CD4-positive, alpha-beta T cell treated with Interferon gamma for 1 hour (primary cell): ENCODE measurements around the gene NTN4.
"Not testable (repeated sequence)": the region's sequence is repeated elsewhere in the genome, so short reads cannot be mapped to it uniquely, and the experiment has no call there.

Source experiments
- DNase-seq: peaks from one replicate; pipeline ENCODE4 v3.0.0-alpha.2; 2020

Gene NTN4

DNA sequence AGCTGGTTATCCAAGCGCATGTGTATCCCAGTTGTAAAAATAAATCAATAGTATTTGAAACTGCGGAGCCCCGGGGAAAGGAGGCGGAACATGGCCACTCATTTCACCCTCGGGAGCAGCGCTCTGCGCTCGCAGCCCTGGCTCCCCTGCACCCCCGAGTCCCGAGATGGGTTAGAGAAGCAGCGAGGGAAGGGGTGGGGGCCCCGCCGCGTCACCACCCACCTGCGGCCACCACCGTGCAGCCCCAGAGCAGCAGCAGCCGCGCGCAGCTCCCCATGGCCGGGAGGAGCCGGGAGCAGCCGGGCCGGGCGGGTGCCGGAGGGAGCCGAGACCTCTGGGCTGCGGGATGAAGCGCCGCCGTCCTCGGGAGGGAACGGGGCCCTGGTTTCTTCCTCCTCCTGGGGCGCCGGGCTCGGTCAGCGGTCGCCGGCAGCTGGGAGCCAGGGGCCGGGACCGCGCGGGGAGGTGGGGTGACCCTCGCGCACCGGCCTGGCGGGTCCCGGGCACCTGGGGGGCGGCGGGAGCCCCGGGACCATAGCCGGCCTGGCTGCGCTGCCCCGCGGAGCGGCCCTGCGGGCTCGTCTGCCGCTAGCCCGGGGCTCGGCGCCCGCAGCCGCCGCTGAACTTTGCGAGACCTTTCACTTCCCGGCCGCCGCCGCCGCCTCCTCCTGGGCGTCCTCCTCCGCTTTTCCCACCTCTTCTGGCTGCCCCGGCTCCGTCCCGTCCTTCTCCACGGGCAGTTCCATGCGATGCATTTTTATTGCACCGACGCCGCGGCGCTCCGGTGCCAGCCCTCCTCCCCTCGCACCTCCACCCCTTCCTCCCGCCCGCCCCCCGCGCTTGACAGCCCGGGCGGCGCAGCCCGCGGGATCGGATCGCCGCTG lies at the start of gene NTN4:
TSS of gene NTN4 (minus strand) at position 732 of the 884 bp plus-strand sequence. CDS start at position 277, 455 bp downstream.
- no peak for DNase-seq

DNA sequence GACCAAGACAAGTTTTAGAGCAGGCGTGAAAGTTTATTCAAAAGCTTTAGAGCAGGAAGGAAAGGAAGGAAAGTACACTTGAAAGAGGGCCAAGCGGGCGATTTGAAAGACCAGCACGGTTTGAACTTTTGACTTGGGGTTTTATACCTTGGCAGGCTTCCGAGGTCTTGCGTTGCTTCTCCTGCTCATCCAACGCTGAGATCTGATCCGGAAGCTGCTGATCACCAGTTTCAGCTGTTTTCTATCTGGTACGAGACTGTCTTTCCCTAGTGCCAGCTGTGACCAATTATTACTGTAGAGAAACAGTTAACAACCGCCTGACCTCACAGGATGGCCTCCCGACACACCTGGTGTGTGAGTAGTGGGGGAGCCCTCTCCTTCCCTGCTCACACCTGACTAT lies 47.6 kb upstream of the NTN4 start:
- DNase-seq, result no peak

DNA sequence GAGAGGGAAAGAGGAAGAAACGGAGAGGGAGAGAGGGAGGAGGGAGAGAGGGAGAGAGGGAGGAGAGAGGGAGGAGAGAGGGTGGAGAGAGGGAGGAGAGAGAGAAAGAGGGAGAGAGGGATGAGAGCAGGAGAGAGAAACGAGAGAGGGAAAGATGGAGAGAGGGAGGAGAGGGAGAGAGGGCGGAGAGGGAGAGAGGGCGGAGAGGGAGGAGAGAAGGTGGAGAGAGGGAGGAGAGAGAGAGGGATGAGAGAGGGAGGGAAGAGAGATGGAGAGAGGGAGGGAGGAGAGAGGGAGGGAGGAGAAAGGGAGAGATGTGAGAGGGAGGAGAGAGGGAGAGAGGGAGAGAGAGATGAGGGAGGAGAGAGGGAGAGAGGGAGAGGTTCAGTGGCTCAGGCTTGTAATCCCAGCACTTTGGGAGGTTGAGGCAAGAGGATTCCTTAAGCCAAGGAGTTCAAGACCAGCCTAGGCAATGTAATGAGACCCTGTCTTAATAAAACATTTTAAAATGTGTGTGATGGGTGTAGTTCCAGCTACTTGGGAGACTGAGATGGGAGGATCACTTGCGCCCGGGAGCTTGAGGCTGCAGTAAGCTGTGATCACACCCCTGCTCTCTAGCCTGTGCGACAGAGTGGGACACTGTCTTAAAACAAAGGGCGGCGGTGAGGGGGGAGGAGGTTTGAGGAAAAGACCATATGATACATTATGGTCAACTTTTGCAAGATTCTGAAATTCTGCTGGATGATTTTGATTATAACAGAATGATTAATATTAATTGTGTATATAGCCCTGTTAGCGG lies 46.9 kb upstream of the NTN4 start:
- no peak for DNase-seq

DNA sequence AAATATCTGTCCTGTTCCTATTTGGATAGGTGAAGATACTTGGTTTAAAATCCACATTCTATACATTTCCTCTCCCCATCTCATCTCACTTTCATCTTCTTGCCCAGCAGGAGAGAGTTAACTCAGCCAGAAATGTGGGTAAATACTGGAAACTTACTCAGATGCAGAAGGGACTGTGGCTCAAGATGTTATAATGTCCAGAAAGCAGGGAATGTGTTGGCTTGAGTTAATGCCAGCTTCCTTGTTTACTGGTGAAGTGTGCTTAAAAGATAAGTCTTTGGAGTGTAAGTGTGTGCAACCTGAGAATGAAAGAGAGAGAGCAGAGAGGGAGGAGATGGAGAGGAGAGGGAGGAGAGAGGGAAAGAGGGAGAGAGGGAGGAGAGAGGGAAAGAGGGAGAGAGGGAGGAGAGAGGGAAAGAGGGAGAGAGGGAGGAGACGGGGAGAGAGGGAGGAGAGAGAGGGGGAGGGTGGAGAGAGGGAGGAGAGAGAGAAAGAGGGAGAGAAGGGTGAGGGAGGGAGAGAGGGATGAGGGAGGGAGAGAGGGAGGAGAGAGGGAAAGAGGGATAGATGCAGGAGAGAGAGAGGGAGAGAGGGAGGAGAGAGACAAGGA lies 46.2 kb upstream of the NTN4 start:
- no peak for DNase-seq

DNA sequence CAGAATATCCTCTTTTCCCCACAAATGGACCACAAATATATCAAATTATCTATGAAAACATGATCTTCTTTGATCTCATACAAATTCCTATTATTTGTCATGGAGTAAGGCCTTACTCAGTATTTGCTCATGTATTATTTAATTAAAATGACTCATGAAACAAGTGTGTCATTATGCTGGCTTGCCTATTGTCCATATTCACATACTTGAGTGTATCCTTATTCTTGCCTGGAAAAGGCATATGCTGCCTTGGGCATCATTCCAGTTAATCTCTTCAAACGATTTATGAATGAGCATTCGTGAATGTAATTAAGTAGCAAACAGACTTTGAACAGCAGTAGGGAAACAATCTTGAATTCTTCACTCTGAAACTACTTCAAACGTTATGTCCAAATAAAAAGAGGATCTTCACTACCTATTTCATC lies 45.6 kb upstream of the NTN4 start:
- no peak for DNase-seq

DNA sequence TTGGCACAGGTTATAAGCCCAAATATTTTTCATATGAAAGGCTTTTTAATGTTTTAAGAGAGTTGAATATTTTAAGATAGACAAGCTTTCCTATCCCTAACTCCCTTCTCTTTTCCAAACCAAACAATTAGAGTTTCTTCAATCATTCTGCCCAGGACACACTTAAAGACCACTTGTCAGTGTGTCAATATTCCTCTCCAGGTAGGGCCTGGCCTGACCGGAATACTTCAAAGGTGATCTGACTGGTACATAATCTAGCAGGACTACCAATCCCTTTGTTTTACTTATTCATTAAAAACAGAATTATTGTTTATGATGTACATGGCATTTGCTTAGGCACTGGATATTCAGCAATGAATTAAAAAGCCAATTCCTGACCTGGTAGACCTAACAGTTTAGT lies 44.0 kb upstream of the NTN4 start:
- DNase-seq, result no peak

DNA sequence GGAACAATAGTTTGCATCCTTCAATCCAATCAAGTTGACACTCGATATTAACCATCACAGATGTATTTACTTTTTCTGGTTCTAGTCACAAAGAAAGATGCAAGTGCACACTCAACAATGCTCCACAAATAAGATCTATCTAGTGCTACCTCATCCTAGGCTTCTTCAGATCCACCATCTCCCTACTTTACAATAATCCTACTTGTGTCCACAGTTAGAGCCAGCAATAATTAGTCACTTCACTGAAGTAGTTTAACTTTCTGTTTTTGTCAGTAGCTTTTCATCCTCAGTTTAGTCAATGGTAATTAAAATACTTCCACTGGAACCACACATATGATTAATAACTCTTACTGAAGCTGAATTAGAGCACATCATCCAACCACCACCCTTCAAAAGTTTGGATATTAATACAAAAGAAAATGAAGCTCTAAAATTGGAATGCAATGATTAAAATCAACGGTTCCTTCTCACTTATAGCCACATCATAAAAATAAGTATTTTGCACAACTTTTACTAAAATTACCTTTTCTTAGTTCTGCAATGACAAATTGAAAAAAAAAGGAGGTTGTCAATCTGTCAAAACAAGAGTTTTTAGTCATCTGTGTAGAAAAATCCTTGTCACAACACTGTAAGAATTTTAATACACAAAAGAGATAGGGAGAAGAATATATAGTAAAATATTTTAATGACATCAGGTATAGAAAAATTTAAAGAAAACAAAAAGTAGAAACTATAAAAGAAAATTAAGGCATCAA lies 39.9 kb upstream of the NTN4 start:
- no peak for DNase-seq

DNA sequence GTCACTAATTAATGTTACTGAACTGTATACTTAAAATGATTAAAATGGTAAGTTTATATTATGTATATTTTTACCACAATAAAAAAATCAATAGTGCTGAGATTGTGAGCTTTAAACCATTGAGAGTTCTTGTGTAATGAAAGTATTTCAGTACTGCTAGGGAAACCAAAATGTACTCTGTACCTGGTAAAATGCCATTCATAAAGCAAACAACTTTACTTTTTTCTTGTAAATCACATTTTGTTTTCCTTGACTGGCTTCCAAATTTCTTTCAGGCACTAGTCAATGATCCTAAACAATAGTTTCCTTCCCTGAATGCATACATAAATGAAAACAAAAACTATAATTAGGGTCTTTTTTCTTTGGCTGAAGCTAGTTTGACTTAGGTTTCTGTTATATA lies 38.8 kb upstream of the NTN4 start:
- DNase-seq, result no peak

DNA sequence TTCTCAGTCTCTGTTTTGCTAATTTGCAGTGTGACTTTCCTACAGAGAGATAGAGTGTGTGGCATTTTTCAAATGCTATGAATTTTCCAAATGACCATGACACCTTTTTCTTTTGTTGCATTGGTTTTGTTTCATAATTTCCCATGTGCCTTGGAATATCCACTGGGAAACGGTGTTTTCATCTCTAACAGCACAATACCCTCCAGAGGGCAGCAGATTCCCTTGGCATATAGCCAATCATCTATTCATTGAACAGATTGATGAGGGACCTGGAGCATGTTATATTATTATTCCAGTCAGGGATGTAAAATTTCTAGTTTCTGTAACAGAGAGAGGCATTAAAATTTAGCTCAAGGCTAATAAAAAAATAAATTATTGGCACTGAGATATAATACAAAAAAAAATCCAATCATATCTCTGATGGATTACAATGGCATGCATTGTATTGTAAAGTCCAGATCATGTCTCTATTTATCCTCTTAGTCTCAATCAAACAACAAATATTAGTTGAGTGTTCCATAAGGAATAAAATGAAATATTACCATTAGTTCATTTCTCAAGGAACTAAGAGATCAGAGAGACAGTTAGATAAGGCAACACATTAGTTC lies 29.6 kb upstream of the NTN4 start:
- DNase-seq, result no peak

DNA sequence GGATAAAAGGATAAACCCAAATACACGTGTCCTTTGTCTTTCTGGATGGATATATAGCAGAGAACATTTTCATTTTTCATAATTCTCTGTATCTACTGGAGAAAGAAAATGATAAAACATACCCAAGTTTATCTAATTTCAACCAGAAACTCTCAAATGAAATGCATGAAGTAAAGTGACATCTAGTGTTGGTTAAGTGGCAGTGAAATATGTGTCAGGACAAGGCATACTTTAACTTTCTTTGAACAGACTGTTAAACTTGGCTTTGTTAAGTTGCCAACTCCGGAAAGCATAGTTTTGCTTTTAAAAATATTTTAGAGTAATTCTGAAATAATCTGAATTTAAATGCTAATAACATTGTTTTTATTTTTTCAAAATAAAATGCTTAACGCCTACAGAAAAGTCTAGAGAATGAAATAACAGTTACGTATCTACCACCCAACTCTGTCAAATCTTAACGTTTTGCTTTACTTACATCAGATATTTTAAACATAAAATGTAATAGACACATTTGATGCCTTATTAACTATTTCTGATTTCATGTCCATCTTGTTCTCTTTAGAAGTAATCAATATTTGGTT lies 25.2 kb upstream of the NTN4 start:
- no peak for DNase-seq

DNA sequence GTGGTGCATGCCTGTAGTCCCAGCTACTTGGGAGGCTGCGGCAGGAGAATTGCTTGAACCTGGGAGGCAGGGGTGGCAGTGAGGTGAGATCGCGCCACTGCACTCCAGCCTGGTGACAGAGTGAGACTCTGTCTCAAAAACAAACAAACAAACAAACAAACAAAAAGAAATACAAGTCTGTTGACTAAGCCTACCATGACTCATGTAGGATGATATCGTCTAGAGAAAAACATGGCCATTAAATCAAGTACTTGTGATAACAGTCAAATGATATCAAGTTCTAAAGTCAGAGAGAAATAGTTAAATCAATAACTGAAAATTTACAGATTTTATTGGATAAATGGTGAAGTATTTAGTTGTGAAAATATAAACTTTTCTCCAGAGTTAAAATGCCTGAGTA lies 21.6 kb upstream of the NTN4 start:
- not testable (repeated sequence) for DNase-seq

DNA sequence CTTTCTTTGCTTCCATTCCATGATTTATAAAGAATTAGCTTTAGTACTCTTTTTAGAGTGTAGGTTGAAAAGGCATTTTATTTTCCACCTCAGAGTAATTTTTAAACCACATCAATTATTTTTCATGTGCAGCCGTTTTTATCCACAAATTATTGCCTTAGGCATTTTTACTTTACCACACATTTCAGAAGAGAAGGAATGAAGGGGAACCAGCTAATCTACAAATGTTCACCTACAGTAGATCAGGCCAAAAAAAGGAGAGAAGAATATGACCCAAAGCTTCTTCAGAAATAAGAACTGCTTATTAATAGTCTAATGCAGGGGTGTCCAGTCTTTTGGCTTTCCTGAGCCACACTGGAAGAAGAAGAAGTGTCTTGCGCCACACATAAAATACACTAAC lies 19.8 kb upstream of the NTN4 start:
- no peak for DNase-seq

DNA sequence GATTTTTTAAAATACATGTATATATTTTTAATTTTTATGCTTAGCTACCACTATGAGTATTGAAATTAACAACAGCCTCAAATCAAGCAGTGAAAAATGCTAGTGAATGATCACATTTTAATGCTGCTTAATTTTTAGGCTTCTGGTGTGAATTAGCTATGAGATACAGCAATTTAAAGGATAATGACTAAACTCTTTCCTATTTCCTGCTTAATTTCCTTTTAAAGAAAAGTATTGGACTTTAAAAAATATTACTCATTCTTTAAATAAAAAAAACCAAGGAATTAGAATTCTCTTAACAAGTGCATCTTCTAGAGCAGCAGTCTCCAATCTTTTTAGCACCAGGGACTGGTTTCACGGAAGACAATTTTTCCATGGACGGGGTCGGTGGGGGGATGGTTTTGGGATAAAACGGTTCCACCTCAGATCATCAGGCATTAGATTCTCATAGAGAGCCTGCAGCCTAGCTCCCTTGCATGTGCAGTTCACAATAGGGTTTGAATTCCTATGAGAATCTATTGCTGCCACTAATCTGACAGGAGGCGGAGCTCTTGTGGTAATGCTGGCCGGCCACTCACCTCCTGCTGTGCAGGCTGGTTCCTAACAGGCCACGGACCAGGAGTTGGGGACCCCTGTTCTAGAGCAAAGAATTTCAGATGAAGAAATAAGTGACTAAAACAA lies 18.6 kb upstream of the NTN4 start:
- no peak for DNase-seq

DNA sequence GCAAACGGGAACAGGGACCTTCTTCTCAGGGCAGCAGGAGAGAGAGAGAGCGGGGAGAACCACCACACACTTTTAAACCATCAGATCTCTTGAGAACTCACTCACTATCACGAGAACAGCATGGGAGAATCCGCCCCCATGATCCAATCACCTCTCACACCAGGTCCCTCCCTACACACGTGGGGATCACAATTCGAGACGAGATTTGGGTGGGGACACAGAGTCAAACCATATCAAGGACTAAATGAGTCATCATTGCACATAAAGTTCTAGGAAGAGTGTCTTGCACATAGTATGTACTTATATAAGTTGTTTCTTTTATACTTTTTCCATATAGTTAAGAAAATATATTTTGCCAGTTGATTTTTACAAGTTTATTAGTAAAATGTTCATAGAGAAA lies 17.6 kb upstream of the NTN4 start:
- no peak for DNase-seq

DNA sequence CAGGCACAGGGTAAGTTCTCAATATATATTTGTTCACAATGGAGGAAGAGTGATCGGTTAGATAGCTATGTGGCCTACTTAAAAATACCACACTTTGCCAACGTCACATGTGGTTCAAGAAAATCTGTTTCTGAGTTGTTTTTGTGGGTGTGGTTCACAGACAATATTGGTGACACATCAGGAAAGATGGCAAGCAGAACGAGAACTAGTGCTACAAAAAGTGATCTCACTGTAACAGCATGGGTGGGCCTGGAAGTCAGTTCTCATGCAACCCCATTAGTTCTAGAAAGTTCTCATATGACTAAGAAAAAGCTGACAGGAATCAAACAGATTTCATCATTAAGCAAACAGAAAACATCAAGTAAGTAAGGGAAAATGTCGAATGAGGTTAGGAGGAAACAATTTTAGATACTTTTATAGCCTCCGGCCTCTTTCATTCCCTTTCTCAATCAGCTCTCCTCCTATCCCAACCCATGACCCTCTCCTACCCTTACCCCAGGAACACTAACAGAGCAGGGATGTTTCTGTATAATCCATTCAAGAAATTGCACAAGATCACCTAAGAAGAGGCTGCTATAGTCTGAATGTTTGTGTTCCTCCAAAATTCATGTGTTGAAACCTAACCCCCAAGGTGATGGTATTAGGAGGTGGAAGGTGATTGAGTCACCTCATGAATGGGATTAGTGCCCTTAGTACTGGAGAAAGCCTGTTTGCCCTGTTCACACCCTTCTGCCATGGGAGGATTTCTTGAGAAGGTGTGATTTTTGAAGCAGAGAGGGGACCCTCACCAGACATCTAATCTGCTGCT lies 15.5 kb upstream of the NTN4 start:
- DNase-seq, result no peak

DNA sequence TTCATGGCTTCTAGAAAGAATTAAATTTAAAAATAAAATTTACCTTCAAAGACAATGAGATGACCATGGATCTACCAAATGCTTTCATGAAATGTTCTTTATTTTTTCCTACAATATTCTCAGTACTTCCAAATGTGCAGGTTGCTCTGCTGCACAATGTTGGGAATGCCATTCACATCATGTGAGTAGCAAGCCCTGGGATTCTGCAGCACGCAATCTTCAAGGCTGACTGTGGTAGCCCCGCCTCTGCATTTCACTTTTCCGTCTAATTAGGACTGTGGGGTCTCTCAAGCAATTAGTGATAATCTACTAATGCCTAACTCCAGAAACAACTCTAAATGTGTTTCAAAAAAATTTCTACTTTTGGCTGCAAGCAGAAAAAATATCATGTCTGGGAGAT lies 13.7 kb upstream of the NTN4 start:
- no peak for DNase-seq

DNA sequence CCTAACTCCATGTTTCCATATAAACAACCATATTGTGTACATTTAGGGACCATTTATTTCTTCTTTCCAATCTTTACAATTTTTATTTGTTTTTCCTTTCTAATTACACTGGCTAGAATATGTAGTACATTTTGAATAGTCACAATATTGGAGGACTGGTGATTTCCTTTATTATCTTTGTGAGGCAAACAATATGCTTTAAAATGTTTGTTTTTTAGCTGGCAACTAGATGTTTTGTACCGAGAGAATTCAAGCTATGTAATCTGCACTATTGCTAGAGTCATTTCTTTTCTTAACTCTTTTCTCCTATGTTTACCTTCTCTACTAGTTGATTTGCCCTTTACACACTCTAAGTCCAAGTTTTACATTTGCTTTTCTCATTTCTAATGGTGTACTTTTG lies 13.3 kb upstream of the NTN4 start:
- no peak for DNase-seq

DNA sequence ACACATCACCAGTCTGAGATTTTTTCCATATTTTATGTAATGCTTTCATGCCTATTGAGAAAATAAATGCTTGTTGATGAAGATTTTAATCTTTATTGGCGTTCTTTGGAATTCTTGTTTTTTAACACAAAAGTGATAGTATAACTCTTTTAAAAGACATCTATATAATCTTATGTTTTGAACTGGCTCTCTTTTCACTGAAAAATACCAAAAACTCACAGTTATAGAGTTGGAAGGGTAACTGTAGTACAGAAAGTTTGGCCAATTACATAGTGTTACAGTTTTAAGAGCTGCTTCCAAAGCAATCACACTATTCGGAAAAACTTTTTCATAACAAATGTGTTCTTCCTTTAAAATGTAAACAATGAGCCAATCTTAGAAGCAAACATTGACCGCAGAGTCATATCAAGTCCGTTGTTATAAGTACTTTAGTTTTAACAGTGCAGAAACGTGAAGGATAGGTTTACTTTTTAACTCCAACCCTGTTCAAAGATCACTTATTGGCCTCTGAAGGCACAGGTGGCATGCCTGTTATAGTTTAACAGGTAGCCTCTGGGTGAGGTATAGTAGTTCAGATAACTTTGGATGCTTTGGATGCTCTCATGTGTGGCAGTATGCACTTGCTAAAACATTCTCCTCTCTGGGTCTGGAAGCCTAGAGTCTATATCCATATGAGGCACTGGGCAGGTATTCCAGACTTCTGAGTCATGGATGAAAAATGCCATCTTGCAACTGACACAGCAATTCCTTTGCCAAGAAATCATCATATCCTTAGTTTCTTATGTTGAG lies 12.1 kb upstream of the NTN4 start:
- no peak for DNase-seq

DNA sequence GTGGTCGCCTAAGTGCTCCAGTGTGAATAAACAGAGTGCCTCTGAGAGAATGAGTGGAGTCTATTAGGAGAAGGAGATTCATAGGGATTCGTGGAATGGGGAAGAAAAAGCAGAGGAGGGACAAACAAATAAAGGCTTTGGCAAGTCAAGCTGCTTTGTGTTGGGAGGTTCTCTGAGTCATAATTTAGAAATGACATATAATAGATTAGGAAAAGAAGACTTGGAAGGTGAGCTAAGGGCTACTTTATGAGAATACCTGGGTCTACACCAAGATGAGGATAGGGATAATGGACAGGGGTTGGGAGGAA lies 6.4 kb upstream of the NTN4 start:
- no peak for DNase-seq
